A673 (cell line): ENCODE data around the gene CCDC6. TPM values are rescaled to one million over a fixed set of nuclear protein-coding genes. Genes with fewer than 3 reads are reported as not detected.

Source experiments
- BruUV-seq: library from RNA; stranded (reverse); fragments of 400-500 nt; replicated peaks from 2 replicates; lab custom pipeline; 2021; lab: Mats Ljungman, UMichigan
- CTCF ChIA-PET: fragments of 300-600 bp; sonication (Branson Sonifier 250); formaldehyde crosslinking; loops from one replicate; lab custom pipeline; 2022; ENCODE audit warnings: antibody characterized with exemption; lab: Charles Lee
- POLR2A ChIA-PET: fragments of 300-600 bp; sonication (Branson Sonifier 250); formaldehyde crosslinking; loops from one replicate; lab custom pipeline; 2022; ENCODE audit warnings: antibody characterized with exemption; ENCODE audit not compliant: low non-redundant PET; lab: Charles Lee
- DNase-seq: peaks from one replicate; pipeline ENCODE4 v3.0.0-alpha.2; 2015; ENCODE audit warnings: low spot score
- H3K27ac ChIP-seq: fragments of 200-600 bp; sonication (generic); 2 replicates; pipeline ENCODE4 v1.5.1; 2016; ENCODE audit warnings: mixed run types, low read depth, mild to moderate bottlenecking, mixed read lengths, antibody characterized with exemption, low read length; ENCODE audit not compliant: poor library complexity, severe bottlenecking
- H3K27me3 ChIP-seq: fragments of 200-600 bp; sonication (generic); replicated peaks from 2 replicates; pipeline ENCODE4 v1.6.1; 2017; ENCODE audit warnings: mixed run types, low read depth, mild to moderate bottlenecking, mixed read lengths, antibody characterized with exemption, low read length; ENCODE audit not compliant: insufficient read depth, poor library complexity
- H3K36me3 ChIP-seq: fragments of 200-600 bp; sonication (generic); 2 replicates; pipeline ENCODE4 v1.6.1; 2016; ENCODE audit warnings: mixed run types, mild to moderate bottlenecking, mixed read lengths, antibody characterized with exemption, low read length; ENCODE audit not compliant: insufficient read depth, poor library complexity, severe bottlenecking
- H3K4me1 ChIP-seq: fragments of 200-600 bp; sonication (generic); 2 replicates; pipeline ENCODE4 v1.6.1; 2017; ENCODE audit warnings: mixed run types, mild to moderate bottlenecking, mixed read lengths, antibody characterized with exemption, low read length; ENCODE audit not compliant: insufficient read depth, poor library complexity, severe bottlenecking
- H3K4me3 ChIP-seq: fragments of 200-600 bp; sonication (generic); 2 replicates; pipeline ENCODE4 v1.5.1; 2016; ENCODE audit warnings: low read depth, mixed run types, mild to moderate bottlenecking, mixed read lengths, low read length; ENCODE audit not compliant: poor library complexity, severe bottlenecking
- H3K9me3 ChIP-seq: fragments of 200-600 bp; sonication (generic); 2 replicates; pipeline ENCODE4 v1.6.1; 2016; ENCODE audit warnings: mixed run types, low read depth, mild to moderate bottlenecking, mixed read lengths, antibody characterized with exemption, low read length; ENCODE audit not compliant: poor library complexity, severe bottlenecking
- CTCF ChIP-seq: fragments of 300-800, 200-600 bp; sonication (generic); conservative IDR thresholded peaks from 2 replicates; pipeline ENCODE4 v1.5.1; 2017; ENCODE audit warnings: low read depth, mild to moderate bottlenecking, antibody characterized with exemption, low read length, moderate library complexity, mixed read lengths
- EZH2 ChIP-seq: fragments of 200-600 bp; sonication (generic); IDR thresholded peaks from 2 replicates; pipeline ENCODE4 v1.6.1; 2017; ENCODE audit warnings: borderline replicate concordance, low read depth, mild to moderate bottlenecking, mixed read lengths, antibody characterized with exemption, low read length; ENCODE audit not compliant: poor library complexity, severe bottlenecking
- intact Hi-C: fragments of 100-400 bp; cut with micrococcal nuclease; formaldehyde crosslinking; loops from one replicate; pipeline ENCODE4 v1.10.0; 2022; ENCODE audit not compliant: unreplicated experiment
- total RNA-seq: library from RNA; stranded (reverse); gene quantifications from 2 replicates; pipeline ENCODE4 v1.2.3, GENCODE V29; 2021

The CCDC6 gene
- total RNA-seq, 1 experiment from 2014 or later = 28.1 TPM

GRCh38 chr10:59910867-59911266 lies 4.5 kb upstream of the CCDC6 start:
- no TSS peak for BruUV-seq
- CTCF ChIA-PET = interaction anchor here (0.6 kb wide), 1 partner anchor 499 kb away, joined by 3 read pairs; no protein-coding TSS in a partner anchor
- POLR2A ChIA-PET = no interaction called here

GRCh38 chr10:59909815-59910214 lies 3.5 kb upstream of the CCDC6 start:
- Histone ChIP-seq H3K9me3 (peaks cover 10% of the 10 kb centered on the region), H3K36me3 (no peaks in the 10 kb centered on the region), H3K27ac (no peak overlapping the region), H3K4me3 (no peak overlapping the region), H3K4me1 (peaks cover 17% of the 10 kb centered on the region), H3K27me3 (no peaks in the 10 kb centered on the region)
- ChIA-PET POLR2A (no interaction called here), CTCF (no interaction called here)
- TF ChIP-seq EZH2 (no peak), CTCF (no peak)
- intact Hi-C loops = loop anchor here (5.0 kb wide), 2 partner anchors 103 to 283 kb away; no protein-coding TSS in a partner anchor
- BruUV-seq = no TSS peak
- no peak for DNase-seq

More at GRCh38 chr10:59910867-59911266, 4.5 kb upstream of the CCDC6 start:
- Histone ChIP-seq H3K4me1 (peaks cover 17% of the 10 kb centered on the region), H3K9me3 (peaks cover 10% of the 10 kb centered on the region), H3K36me3 (no peaks in the 10 kb centered on the region), H3K4me3 (no peak overlapping the region), H3K27me3 (no peaks in the 10 kb centered on the region), H3K27ac (no peak overlapping the region)
- no peak for DNase-seq
- TF ChIP-seq EZH2 = no peak
- no peak for TF ChIP-seq CTCF
- intact Hi-C loops = no loop called here

GRCh38 chr10:59908808-59909143 lies 2.4 kb upstream of the CCDC6 start:
- CTCF ChIA-PET = interaction anchor here (0.6 to 1.0 kb wide), 3 partner anchors 101 to 1222 kb away, joined by 3 to 4 read pairs (median 3); no protein-coding TSS in a partner anchor
- no peak for TF ChIP-seq EZH2
- no peak for TF ChIP-seq CTCF
- peaks cover 17% of the 10 kb centered on the region for H3K4me1 ChIP-seq
- H3K36me3 ChIP-seq = no peaks in the 10 kb centered on the region
- DNase-seq = no peak
- peak overlapping the region; percentile 97 for H3K4me3 ChIP-seq
- POLR2A ChIA-PET = no interaction called here
- H3K27me3 ChIP-seq = no peaks in the 10 kb centered on the region
- intact Hi-C loops = loop anchor here (5.0 kb wide), 2 partner anchors 101 to 281 kb away; no protein-coding TSS in a partner anchor
- H3K27ac ChIP-seq = peak overlapping the region; percentile 85
- no TSS peak for BruUV-seq
- peaks cover 2% of the 10 kb centered on the region for H3K9me3 ChIP-seq
